GM12875 (cell line): ENCODE results near the gene RBM23.

Source experiments
- H3K4me3 ChIP-seq: one replicate; pipeline ENCODE4 v1.5.1; 2011; ENCODE audit warnings: low read depth, low read length, control low read depth
- CTCF ChIP-seq: IDR thresholded peaks from 2 replicates; pipeline ENCODE4 v1.5.1; 2011; ENCODE audit warnings: low read depth, mild to moderate bottlenecking, control low read depth, inconsistent platforms, low read length, moderate library complexity, borderline replicate concordance; ENCODE audit not compliant: insufficient read depth

The RBM23 gene

GRCh38 chr14:22878271-22879246, 40.4 kb downstream of the RBM23 start:
- H3K4me3 ChIP-seq: no peak overlapping the region
- TF ChIP-seq CTCF: no peak

- H3K4me3 ChIP-seq: no peak overlapping the region
- no peak for TF ChIP-seq CTCF
These were observed 41.9 kb downstream of the RBM23 start for GRCh38 chr14:22877000-22877501.

GRCh38 chr14:22875748-22876319, 43.1 kb downstream of the RBM23 start:
- TF ChIP-seq CTCF: no peak
- H3K4me3 ChIP-seq: no peak overlapping the region

- H3K4me3 ChIP-seq: no peak overlapping the region
- TF ChIP-seq CTCF: no peak
These were observed 43.8 kb downstream of the RBM23 start for GRCh38 chr14:22875003-22875747.

- H3K4me3 ChIP-seq: peak overlapping the region; percentile 73
- TF ChIP-seq CTCF: no peak
These were observed 46.0 kb downstream of the RBM23 start for GRCh38 chr14:22872833-22873520.

- peak overlapping the region; percentile 73 for H3K4me3 ChIP-seq
- TF ChIP-seq CTCF: peak; percentile 90
These were observed 46.7 kb downstream of the RBM23 start for GRCh38 chr14:22872033-22872832.
